AG04449 (cell line): ENCODE results near the gene HCCS.

Experiments used
- CTCF ChIA-PET: fragments of 350-600 bp; formaldehyde crosslinking; extraction: SDS; loops from one replicate; lab custom pipeline; 2021; ENCODE audit warnings: antibody characterized with exemption; lab: Yijun Ruan, JAX
- POLR2A ChIA-PET: fragments of 400-600, 350-600 bp; formaldehyde crosslinking; extraction: SDS; loops from one replicate; lab custom pipeline; 2020; ENCODE audit warnings: antibody characterized with exemption, inconsistent platforms; lab: Yijun Ruan, JAX
- DNase-seq: peaks from one replicate; pipeline ENCODE4 v3.0.0-alpha.2; 2010; ENCODE audit warnings: low read depth, low spot score
- H3K4me3 ChIP-seq: 2 replicates; pipeline ENCODE4 v1.5.1; 2011; ENCODE audit warnings: low read depth, mild to moderate bottlenecking, control low read depth, low read length
- TF ChIP-seq, protein P1 (sequence below): IDR thresholded peaks from one replicate; pipeline ENCODE4 v1.5.1; 2011; ENCODE audit warnings: mild to moderate bottlenecking, moderate library complexity, low read length, control low read depth, inconsistent platforms; ENCODE audit not compliant: insufficient read depth; ENCODE audit errors: missing control alignments

The HCCS gene

DNA sequence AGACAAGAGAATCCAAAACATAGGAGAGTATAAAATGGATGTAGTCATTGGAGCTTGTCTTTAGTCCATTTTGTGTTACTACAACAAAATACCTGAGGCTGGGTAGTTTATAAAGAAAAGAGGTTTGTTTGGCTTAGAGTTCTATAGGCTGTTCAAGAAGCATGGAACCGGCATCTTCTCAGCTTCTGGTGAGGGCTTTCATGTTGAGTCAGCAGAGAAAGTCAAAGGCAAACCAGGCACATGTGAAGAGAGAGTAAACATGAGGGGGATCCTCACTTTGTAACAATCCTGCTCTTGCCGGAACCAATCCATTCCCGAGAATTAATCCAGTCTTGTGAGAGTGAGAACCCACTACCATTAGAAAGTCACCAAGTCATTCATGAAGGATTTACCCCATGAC is 8.1 kb upstream of the HCCS start:
- no peak overlapping the region for H3K4me3 ChIP-seq
- ChIA-PET POLR2A (no interaction called here), CTCF (interaction anchor here (2.7 kb wide), 1 partner anchor 380 kb away, joined by 9 read pairs; no protein-coding TSS in a partner anchor)
- TF ChIP-seq, protein P1, sequence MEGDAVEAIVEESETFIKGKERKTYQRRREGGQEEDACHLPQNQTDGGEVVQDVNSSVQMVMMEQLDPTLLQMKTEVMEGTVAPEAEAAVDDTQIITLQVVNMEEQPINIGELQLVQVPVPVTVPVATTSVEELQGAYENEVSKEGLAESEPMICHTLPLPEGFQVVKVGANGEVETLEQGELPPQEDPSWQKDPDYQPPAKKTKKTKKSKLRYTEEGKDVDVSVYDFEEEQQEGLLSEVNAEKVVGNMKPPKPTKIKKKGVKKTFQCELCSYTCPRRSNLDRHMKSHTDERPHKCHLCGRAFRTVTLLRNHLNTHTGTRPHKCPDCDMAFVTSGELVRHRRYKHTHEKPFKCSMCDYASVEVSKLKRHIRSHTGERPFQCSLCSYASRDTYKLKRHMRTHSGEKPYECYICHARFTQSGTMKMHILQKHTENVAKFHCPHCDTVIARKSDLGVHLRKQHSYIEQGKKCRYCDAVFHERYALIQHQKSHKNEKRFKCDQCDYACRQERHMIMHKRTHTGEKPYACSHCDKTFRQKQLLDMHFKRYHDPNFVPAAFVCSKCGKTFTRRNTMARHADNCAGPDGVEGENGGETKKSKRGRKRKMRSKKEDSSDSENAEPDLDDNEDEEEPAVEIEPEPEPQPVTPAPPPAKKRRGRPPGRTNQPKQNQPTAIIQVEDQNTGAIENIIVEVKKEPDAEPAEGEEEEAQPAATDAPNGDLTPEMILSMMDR, result no peak
- DNase-seq, result no peak

DNA sequence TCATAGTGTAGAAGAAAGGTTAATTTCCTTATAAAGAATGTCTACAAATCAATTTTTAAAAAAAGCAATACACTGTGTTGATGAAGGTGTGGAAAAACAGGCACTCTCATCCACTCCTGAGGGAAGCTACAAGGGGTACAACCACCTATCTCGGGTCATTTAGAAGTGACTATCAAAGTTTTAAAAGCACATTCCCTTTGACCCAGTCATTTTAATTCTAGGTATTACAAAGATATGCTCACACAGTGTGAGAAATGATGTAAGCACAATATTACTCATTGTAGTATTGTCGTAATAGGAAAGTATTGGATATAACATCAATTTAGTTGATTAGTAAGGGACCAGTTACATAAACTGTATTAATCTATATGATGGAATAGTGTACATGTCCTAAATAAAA is 7.4 kb upstream of the HCCS start:
- TF ChIP-seq, protein P1, result no peak
- ChIA-PET CTCF (interaction anchor here (2.3 to 2.7 kb wide), 2 partner anchors 381 to 913 kb away, joined by 8 to 9 read pairs; no protein-coding TSS in a partner anchor), POLR2A (no interaction called here)
- H3K4me3 ChIP-seq, result no peak overlapping the region
- no peak for DNase-seq

DNA sequence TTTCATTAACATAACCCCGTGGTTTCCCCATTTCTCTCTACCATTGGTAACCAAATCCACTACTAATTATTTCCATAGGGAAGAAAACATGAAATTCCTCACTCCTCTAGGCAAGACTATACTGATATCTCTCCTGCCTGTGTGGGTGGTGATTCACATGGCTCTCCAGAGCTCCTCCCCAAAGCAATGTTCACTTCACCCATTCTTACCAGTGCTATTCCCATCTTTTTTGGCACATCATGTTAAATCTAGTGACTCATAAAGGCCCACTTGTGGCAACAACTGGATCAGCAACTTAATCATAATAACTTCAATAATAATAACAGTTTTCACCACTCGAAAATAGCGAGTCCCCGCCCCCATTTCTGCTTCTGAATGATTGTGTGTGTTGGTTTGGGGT is 6.1 kb upstream of the HCCS start:
- CTCF ChIA-PET, result interaction anchor here (1.1 to 2.7 kb wide), 3 partner anchors 8 to 915 kb away, joined by 4 to 9 read pairs (median 8); no protein-coding TSS in a partner anchor
- DNase-seq, result no peak
- POLR2A ChIA-PET, result no interaction called here
- H3K4me3 ChIP-seq, result no peak overlapping the region
- TF ChIP-seq, protein P1, result no peak

DNA sequence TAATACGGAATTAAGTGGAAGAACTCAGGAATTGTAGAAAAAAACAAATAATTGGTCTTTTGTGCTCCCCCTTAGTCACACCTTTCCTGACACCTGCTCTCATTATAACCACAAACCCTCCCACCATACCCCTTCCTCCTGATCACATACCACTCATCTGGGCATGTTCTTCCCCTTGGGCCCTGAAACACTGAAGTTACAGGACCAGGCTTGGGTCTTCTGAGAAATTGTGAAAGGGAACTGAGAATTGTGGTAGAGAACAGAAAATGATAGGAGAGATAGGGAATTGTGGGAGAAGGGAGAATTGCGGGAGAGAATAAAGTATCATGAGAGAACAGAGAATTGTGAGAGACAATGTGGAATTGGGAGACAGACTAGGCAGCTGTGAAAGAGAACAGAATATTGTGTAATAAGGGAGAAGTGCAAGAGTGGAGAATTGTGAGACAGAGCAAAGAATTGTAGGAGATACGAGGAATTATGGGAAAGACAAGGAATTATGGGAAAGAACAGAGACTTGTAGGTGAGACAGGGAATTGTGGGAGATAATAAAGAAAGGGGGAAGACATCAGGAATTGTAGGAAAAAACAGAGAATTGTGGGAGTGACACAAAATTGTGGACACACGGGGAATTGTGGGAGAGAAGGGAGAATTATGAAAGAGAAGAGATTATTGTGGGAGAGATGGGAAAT is 2.7 kb upstream of the HCCS start:
- no peak for DNase-seq
- POLR2A ChIA-PET, result no interaction called here
- TF ChIP-seq, protein P1, result no peak
- CTCF ChIA-PET, result no interaction called here
- H3K4me3 ChIP-seq, result no peak overlapping the region

DNA sequence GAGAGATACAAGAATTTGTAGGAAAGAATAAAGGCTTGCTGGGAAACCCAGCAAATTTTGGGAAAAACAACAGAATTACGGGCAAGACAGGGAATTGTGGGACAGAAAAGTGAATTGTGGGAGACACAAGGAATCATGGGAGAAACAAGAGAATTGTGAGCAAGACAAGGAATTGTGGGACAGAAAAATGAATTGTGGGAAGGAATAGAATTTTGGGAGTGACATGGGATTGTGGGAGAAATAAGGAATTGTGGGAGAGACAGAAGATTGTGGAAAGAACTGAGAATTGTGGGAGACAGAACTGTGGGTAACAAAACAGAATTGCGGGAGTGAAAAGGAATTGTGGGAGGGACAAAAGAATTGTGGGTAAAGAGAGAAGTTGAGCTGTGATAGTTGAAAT is 1.2 kb upstream of the HCCS start:
- no peak overlapping the region for H3K4me3 ChIP-seq
- TF ChIP-seq, protein P1, result no peak
- DNase-seq, result no peak
- POLR2A ChIA-PET, result no interaction called here
- CTCF ChIA-PET, result interaction anchor here (0.9 to 1.7 kb wide), 3 partner anchors 9 to 920 kb away, joined by 3 to 6 read pairs (median 3); no protein-coding TSS in a partner anchor

DNA sequence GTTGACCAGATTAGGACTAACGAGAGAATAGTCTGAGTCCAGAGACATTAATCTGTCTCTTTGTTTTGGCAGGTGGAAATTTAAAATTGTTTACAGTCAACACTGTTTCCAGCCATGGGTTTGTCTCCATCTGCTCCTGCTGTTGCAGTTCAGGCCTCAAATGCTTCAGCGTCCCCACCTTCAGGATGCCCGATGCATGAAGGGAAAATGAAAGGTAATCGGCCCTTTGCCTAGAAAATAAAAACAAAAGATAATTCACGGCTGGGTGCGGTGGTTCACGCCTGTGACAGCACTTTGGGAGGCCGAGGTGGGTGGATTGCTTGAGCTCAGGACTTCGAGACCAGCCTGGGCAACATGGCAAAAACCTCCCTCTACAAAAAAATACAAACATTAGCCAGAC is 815 bp downstream of the HCCS start:
- ChIA-PET POLR2A (no interaction called here), CTCF (interaction anchor here (0.9 kb wide), 1 partner anchor 342 kb away, joined by 3 read pairs; no protein-coding TSS in a partner anchor)
- H3K4me3 ChIP-seq, result peak overlapping the region; percentile 79
- TF ChIP-seq, protein P1, result no peak
- no peak for DNase-seq
